Pancreas (tissue), 10 donors: ENCODE measurements around the gene ZKSCAN3. TPM values are rescaled to one million over a fixed set of nuclear protein-coding genes. Genes with fewer than 3 reads are reported as not detected.
"Not testable (repeated sequence)": the region's sequence is repeated elsewhere in the genome, so short reads cannot be mapped to it uniquely, and the experiment has no call there.

Source experiments
- ATAC-seq, 4 donors: fragments of 200-7000 bp; cut with Tn5 transposase; one replicate each; pipeline versions ENCODE4 v1.8.0 to v1.9.1; 2020; ENCODE audit warnings: mild to moderate bottlenecking in 4 of 4, moderate library complexity in 4 of 4
- DNase-seq, 6 donors: peaks; one replicate each; pipeline ENCODE4 v3.0.0-alpha.2; 2020
- FAIRE-seq: peaks from 2 replicates; lab custom pipeline; 2012; peaks lifted over from hg19 to GRCh38; lab: Jason Lieb, UNC
- H3K27ac ChIP-seq, 4 donors: fragments of 200-600 bp; sonication (generic); 1 replicate in 3 of 4; 2 replicates in 1 of 4; pipeline versions ENCODE4 v1.5.0 to v1.8.0; 2020
- H3K27me3 ChIP-seq, 4 donors: fragments of 200-600 bp; one replicate each; pipeline ENCODE4 v1.8.0; 2021
- H3K36me3 ChIP-seq, 3 donors: fragments of 200-600 bp; sonication (generic) in 1 of 3; one replicate each; pipeline versions ENCODE4 v1.5.0 to v1.8.0; 2020 to 2021
- H3K4me1 ChIP-seq, 3 donors: fragments of 200-600 bp; one replicate each; pipeline ENCODE4 v1.8.0; 2021
- H3K4me3 ChIP-seq, 4 donors: fragments of 200-600 bp; sonication (generic) in 2 of 4; one replicate each; pipeline versions ENCODE4 v1.5.0 to v1.8.0; 2020 to 2021
- H3K9me3 ChIP-seq, 4 donors: fragments of 200-600 bp; one replicate each; pipeline ENCODE4 v1.8.0; 2021
- CTCF ChIP-seq, 4 donors: fragments of 200-600 bp; sonication (generic) in 3 of 4; IDR thresholded peaks; one replicate each; pipeline versions ENCODE4 v1.5.0 to v1.8.0; 2021; ENCODE audit warnings: antibody characterized with exemption in 4 of 4
- WGBS, 2 donors: extraction: QIAGEN DNeasy Blood & Tissue Kit; methylation state at CpG; one replicate each; pipeline ENCODE4 v1.1.7; 2013; 5-methylcytosine and 5-hydroxymethylcytosine counted together
- intact Hi-C, 3 donors: fragments of 100-400 bp; cut with DNase I; formaldehyde crosslinking; loops; one replicate each; pipeline versions ENCODE4 v1.11.1 to v1.14.2; 2022
- polyA plus RNA-seq, 2 donors: library from polyadenylated mRNA; stranded (reverse); fragments of 200-250 nt; gene quantifications; one replicate each; pipeline ENCODE4 v1.2.3, GENCODE V29; 2013
- total RNA-seq, 6 donors: library from RNA; stranded (reverse); fragmentation: NEBNext Ultra II Directional in 4 of 6; extraction: Animal tissue kit (Norgen Biotek cat#: 25700) in 4 of 6; gene quantifications; one replicate each; pipeline versions ENCODE4 v1.2.1 to v1.2.4, GENCODE V29; 2021 to 2023
- donor health status: healthy with polysubstance abuse.
- donor health status: DM: no; HTN: no; CAD: no; lungs with moderate emphysema.
- donor health status: DM: no; HTN: no; CAD: no.
- donor health status: control.
- donor health status: control.
- donor health status: Bipolar disorder and iron deficiency.
- donor health status: DM: yes; HTN: yes; CAD: no.
- donor health status: DM: no; HTN: no; CAD: no.
- donor health status: DM: no; HTN: no; CAD: no.
- donor health status: DM: yes; HTN: yes; CAD: no.

ZKSCAN3 gene
- total and polyA plus RNA-seq, 8 donors: 1.2 to 5.0 (median 1.9) TPM

GRCh38 chr6:28357036-28357435, 7.3 kb downstream of the ZKSCAN3 start:
- intact Hi-C loops: no loop called here
- ATAC-seq (no peak), FAIRE-seq (no peak), DNase-seq (no peak)
- Histone ChIP-seq H3K27me3 (no peaks in the 10 kb centered on the region), H3K9me3 (no peaks in the 10 kb centered on the region), H3K27ac (no peak overlapping the region), H3K36me3 (no peaks in the 10 kb centered on the region), H3K4me3 (no peak overlapping the region), H3K4me1 (peaks cover 5 to 9% (median 5%) of the 10 kb centered on the region in 3 donors)
- no peak for TF ChIP-seq CTCF (IDR thresholded peaks at IDR 0.05)
- 80 to 81% methylated on average over 6 of the region's 6 CpGs for WGBS, 2 donors

GRCh38 chr6:28359562-28359961, 9.8 kb downstream of the ZKSCAN3 start:
- H3K27me3 ChIP-seq, FAIRE-seq, H3K9me3 ChIP-seq, ATAC-seq, intact Hi-C loops, H3K4me1 ChIP-seq, H3K27ac ChIP-seq, H3K4me3 ChIP-seq, H3K36me3 ChIP-seq: not testable (repeated sequence)
- 94 to 96% methylated on average over 13 to 14 of the region's 16 CpGs for WGBS, 2 donors
- peak in 1 of 6 donors; percentile 28 for DNase-seq

- peaks cover 0 to 12% (median 0%) of the 10 kb centered on the region in 3 donors for H3K36me3 ChIP-seq
- TF ChIP-seq CTCF (IDR thresholded peaks at IDR 0.05): no peak
- peaks cover 0 to 3% (median 0%) of the 10 kb centered on the region in 3 donors for H3K4me1 ChIP-seq
- no peak overlapping the region for H3K4me3 ChIP-seq
- H3K9me3 ChIP-seq: no peaks in the 10 kb centered on the region
- intact Hi-C loops: loop anchor here in 1 of 3 donors (10.0 kb wide), 1 partner anchor 226 kb away; no protein-coding TSS in a partner anchor
- H3K27ac ChIP-seq: no peak overlapping the region
- no peaks in the 10 kb centered on the region for H3K27me3 ChIP-seq
- DNase-seq (no peak), FAIRE-seq (no peak), ATAC-seq (no peak)
- WGBS, 2 donors: 89% methylated on average over 2 of the region's 2 CpGs
Observed at GRCh38 chr6:28360961-28361360, 11.2 kb downstream of the ZKSCAN3 start.

- not testable (repeated sequence) for DNase-seq, H3K9me3 ChIP-seq, H3K4me3 ChIP-seq, H3K27me3 ChIP-seq, ATAC-seq, FAIRE-seq, H3K27ac ChIP-seq, H3K4me1 ChIP-seq
- intact Hi-C loops: loop anchor here in 1 of 3 donors (10.0 kb wide), 1 partner anchor 231 kb away; no protein-coding TSS in a partner anchor
- 83 to 85% methylated on average over 4 of the region's 4 CpGs for WGBS, 2 donors
- H3K36me3 ChIP-seq: peaks cover 0 to 18% (median 0%) of the 10 kb centered on the region in 3 donors
Observed at GRCh38 chr6:28365590-28365989, 15.8 kb downstream of the ZKSCAN3 start.

GRCh38 chr6:28368522-28368921, 18.8 kb downstream of the ZKSCAN3 start:
- ATAC-seq (no peak), DNase-seq (no peak), FAIRE-seq (no peak)
- Histone ChIP-seq H3K9me3 (no peaks in the 10 kb centered on the region), H3K4me1 (no peaks in the 10 kb centered on the region), H3K27ac (no peak overlapping the region), H3K27me3 (no peaks in the 10 kb centered on the region), H3K4me3 (no peak overlapping the region), H3K36me3 (peaks cover 0 to 18% (median 0%) of the 10 kb centered on the region in 3 donors)
- no peak for TF ChIP-seq CTCF (IDR thresholded peaks at IDR 0.05)
- 82 to 93% methylated on average over 4 of the region's 4 CpGs for WGBS, 2 donors
- intact Hi-C loops: loop anchor here in 1 of 3 donors (10.0 kb wide), 1 partner anchor 234 kb away; no protein-coding TSS in a partner anchor

GRCh38 chr6:28369463-28369862, 19.7 kb downstream of the ZKSCAN3 start:
- FAIRE-seq (no peak), ATAC-seq (no peak), DNase-seq (no peak)
- Histone ChIP-seq H3K4me3 (no peak overlapping the region), H3K27ac (no peak overlapping the region), H3K9me3 (no peaks in the 10 kb centered on the region), H3K36me3 (peaks cover 0 to 13% (median 0%) of the 10 kb centered on the region in 3 donors), H3K4me1 (no peaks in the 10 kb centered on the region), H3K27me3 (no peaks in the 10 kb centered on the region)
- no peak for TF ChIP-seq CTCF (IDR thresholded peaks at IDR 0.05)
- WGBS, 2 donors: 94 to 96% methylated on average over 3 of the region's 3 CpGs
- intact Hi-C loops: loop anchor here in 1 of 3 donors (10.0 kb wide), 1 partner anchor 235 kb away; no protein-coding TSS in a partner anchor
